Natural killer cell (primary cell): ENCODE results near the gene PTPRR. TPM values are rescaled to one million over a fixed set of nuclear protein-coding genes. Genes with fewer than 3 reads are reported as not detected.

Experiments
- ATAC-seq, 3 donors: fragments of 150-1000 bp in 2 of 3; fragments of 200-7000 bp in 1 of 3; cut with Tn5 transposase; 1 replicate in 1 of 3; 2 replicates in 2 of 3; pipeline ENCODE4 v1.10.0; 2021; ENCODE audit warnings: mild to moderate bottlenecking in 2 of 3, moderate library complexity in 2 of 3
- DNase-seq, 2 donors: peaks; one replicate each; pipeline versions ENCODE4 v3.0.0 to v3.0.0-alpha.2; 2013 to 2021; ENCODE audit warnings: mixed read lengths in 1 of 2
- H3K27ac ChIP-seq: one replicate; pipeline ENCODE4 v1.5.1; 2013; ENCODE audit warnings: mild to moderate bottlenecking, low read length
- H3K27me3 ChIP-seq: one replicate; pipeline ENCODE4 v1.6.1; 2013; ENCODE audit warnings: low read length; ENCODE audit not compliant: control insufficient read depth, insufficient read depth
- H3K36me3 ChIP-seq: one replicate; pipeline ENCODE4 v1.6.1; 2013; ENCODE audit warnings: low read length; ENCODE audit not compliant: control insufficient read depth, insufficient read depth
- H3K4me1 ChIP-seq: one replicate; pipeline ENCODE4 v1.6.1; 2013; ENCODE audit warnings: low read length; ENCODE audit not compliant: control insufficient read depth, insufficient read depth
- H3K4me3 ChIP-seq: one replicate; pipeline ENCODE4 v1.5.1; 2013; ENCODE audit warnings: low read length
- H3K9me3 ChIP-seq: one replicate; pipeline ENCODE4 v1.6.1; 2013; ENCODE audit warnings: low read length; ENCODE audit not compliant: control insufficient read depth, insufficient read depth
- H3K27ac Mint-ChIP-seq, 2 donors: one replicate each; pipeline ENCODE4 v1.8.0; 2022; ENCODE audit warnings: mild to moderate bottlenecking in 2 of 2, mixed read lengths in 2 of 2, moderate library complexity in 1 of 2
- H3K27me3 Mint-ChIP-seq, 2 donors: one replicate each; pipeline ENCODE4 v1.8.0; 2022; ENCODE audit warnings: low read depth in 2 of 2, mixed read lengths in 2 of 2
- H3K36me3 Mint-ChIP-seq: one replicate; pipeline ENCODE4 v1.8.0; 2022; ENCODE audit warnings: mixed read lengths
- H3K4me1 Mint-ChIP-seq, 2 donors: one replicate each; pipeline ENCODE4 v1.8.0; 2022; ENCODE audit warnings: mixed read lengths in 2 of 2
- H3K4me3 Mint-ChIP-seq: one replicate; pipeline ENCODE4 v1.8.0; 2022; ENCODE audit warnings: mild to moderate bottlenecking, moderate library complexity, mixed read lengths
- H3K9me3 Mint-ChIP-seq, 2 donors: one replicate each; pipeline ENCODE4 v1.8.0; 2022; ENCODE audit warnings: mixed read lengths in 2 of 2
- CTCF ChIP-seq: fragments of 200-600 bp; IDR thresholded peaks from one replicate; pipeline ENCODE4 v1.8.0; 2022; ENCODE audit warnings: antibody characterized with exemption
- WGBS: methylation state at CpG from one replicate; pipeline ENCODE4 v1.1.7; 2013; ENCODE audit warnings: missing lambda C conversion rate; ENCODE audit not compliant: insufficient coverage; 5-methylcytosine and 5-hydroxymethylcytosine counted together
- intact Hi-C: fragments of 100-400 bp; cut with micrococcal nuclease; formaldehyde crosslinking; loops from one replicate; pipeline ENCODE4 v1.14.2; 2022
- total RNA-seq, 4 donors: library from RNA; stranded (reverse); fragments of 120-200 nt in 1 of 4; gene quantifications; one replicate each; pipeline versions ENCODE4 v1.2.3 to v1.2.4, GENCODE V29; 2013 to 2022

The PTPRR gene
- total RNA-seq, 3 donors from 2014 or later (not counting 1 experiment from before 2014, with no cell fraction given): 0.91 to 1.3 TPM; not detected in 1

DNA sequence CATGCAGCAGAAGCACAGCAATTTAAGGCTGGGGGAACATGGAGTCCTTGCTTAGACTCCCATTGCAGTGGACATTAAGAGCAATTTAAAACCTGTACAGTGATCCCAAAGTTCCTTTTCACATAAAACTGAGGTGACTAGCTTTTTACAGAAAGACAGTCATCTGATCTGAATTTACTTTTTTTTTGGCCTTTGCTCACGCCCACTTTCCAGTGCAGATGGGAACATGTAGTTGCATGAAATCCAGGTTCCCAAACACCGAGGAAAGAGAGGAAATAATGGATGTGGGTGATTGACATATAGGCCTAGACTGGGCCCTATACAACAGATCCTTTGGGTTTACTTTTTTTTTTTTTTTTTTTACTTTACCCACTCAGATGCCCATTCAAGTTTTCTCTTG, 156.9 kb downstream of the PTPRR start:
- intact Hi-C loops: no loop called here
- no peak overlapping the region for H3K27ac Mint-ChIP-seq
- Histone ChIP-seq H3K36me3 (no peaks in the 10 kb centered on the region), H3K27me3 (no peaks in the 10 kb centered on the region), H3K4me1 (no peaks in the 10 kb centered on the region), H3K9me3 (no peaks in the 10 kb centered on the region), H3K4me3 (no peak overlapping the region), H3K27ac (no peak overlapping the region)
- TF ChIP-seq CTCF: no peak
- H3K27me3 Mint-ChIP-seq: peaks cover 6 to 13% of the 10 kb centered on the region in 2 donors
- no peaks in the 10 kb centered on the region for H3K36me3 Mint-ChIP-seq
- no peaks in the 10 kb centered on the region for H3K4me1 Mint-ChIP-seq
- no peak for ATAC-seq
- DNase-seq: no peak
- H3K9me3 Mint-ChIP-seq: peaks cover 2 to 3% of the 10 kb centered on the region in 2 donors
- H3K4me3 Mint-ChIP-seq: no peak overlapping the region
- 71% methylated on average over 2 of the region's 2 CpGs for WGBS

DNA sequence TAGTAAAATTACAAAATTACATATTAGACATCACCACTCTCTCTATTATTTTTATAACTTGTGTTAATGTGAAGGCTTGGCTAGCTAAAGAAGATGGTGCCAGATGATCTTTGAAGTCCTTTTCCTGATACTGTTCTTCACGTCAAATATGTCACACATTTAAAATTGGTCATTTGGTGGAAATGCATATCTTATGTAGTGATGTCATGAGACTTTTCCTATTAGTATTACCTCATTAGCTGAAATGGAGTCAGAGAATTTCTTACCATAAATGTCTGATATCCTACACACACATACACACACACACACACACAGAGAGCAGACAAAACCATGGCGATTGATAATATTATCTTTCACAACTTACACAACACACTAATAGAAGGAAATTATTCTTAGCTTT, 158.5 kb downstream of the PTPRR start:
- intact Hi-C loops: no loop called here
- no peak overlapping the region for H3K4me3 Mint-ChIP-seq
- no peaks in the 10 kb centered on the region for H3K27me3 ChIP-seq
- no peak overlapping the region for H3K27ac ChIP-seq
- H3K4me3 ChIP-seq: no peak overlapping the region
- no peak for TF ChIP-seq CTCF
- 100% methylated on average over 1 of the region's 2 CpGs for WGBS
- H3K27ac Mint-ChIP-seq: no peak overlapping the region
- no peaks in the 10 kb centered on the region for H3K9me3 ChIP-seq
- DNase-seq (no peak), ATAC-seq (no peak)
- peaks cover 2 to 3% of the 10 kb centered on the region in 2 donors for H3K9me3 Mint-ChIP-seq
- H3K27me3 Mint-ChIP-seq: peaks cover 6 to 13% of the 10 kb centered on the region in 2 donors
- no peaks in the 10 kb centered on the region for H3K36me3 Mint-ChIP-seq
- H3K4me1 ChIP-seq: no peaks in the 10 kb centered on the region
- H3K36me3 ChIP-seq: no peaks in the 10 kb centered on the region
- H3K4me1 Mint-ChIP-seq: no peaks in the 10 kb centered on the region

- ATAC-seq: no peak
- Histone ChIP-seq H3K4me1 (no peaks in the 10 kb centered on the region), H3K27ac (no peak overlapping the region), H3K4me3 (no peak overlapping the region), H3K9me3 (no peaks in the 10 kb centered on the region), H3K27me3 (no peaks in the 10 kb centered on the region), H3K36me3 (no peaks in the 10 kb centered on the region)
- peaks cover 4 to 18% of the 10 kb centered on the region in 2 donors for H3K27me3 Mint-ChIP-seq
- intact Hi-C loops: no loop called here
- WGBS: 95% methylated on average over 8 of the region's 12 CpGs
- H3K27ac Mint-ChIP-seq: no peak overlapping the region
- H3K4me1 Mint-ChIP-seq: no peaks in the 10 kb centered on the region
- TF ChIP-seq CTCF: no peak
- H3K36me3 Mint-ChIP-seq: no peaks in the 10 kb centered on the region
- DNase-seq: no peak
- H3K4me3 Mint-ChIP-seq: no peak overlapping the region
- H3K9me3 Mint-ChIP-seq: peaks cover 0 to 2% of the 10 kb centered on the region in 2 donors
These were observed 161.2 kb downstream of the PTPRR start for GRCh38 chr12:70759161-70759918.

- H3K9me3 ChIP-seq: no peaks in the 10 kb centered on the region
- no peaks in the 10 kb centered on the region for H3K9me3 Mint-ChIP-seq
- no peaks in the 10 kb centered on the region for H3K4me1 ChIP-seq
- TF ChIP-seq CTCF: no peak
- no peak overlapping the region for H3K27ac ChIP-seq
- WGBS: 86% methylated on average over 4 of the region's 5 CpGs
- no peak overlapping the region for H3K4me3 Mint-ChIP-seq
- intact Hi-C loops: no loop called here
- no peaks in the 10 kb centered on the region for H3K27me3 ChIP-seq
- H3K36me3 Mint-ChIP-seq: no peaks in the 10 kb centered on the region
- H3K4me1 Mint-ChIP-seq: no peaks in the 10 kb centered on the region
- DNase-seq (no peak), ATAC-seq (no peak)
- no peak overlapping the region for H3K27ac Mint-ChIP-seq
- peaks cover 4 to 20% of the 10 kb centered on the region in 2 donors for H3K27me3 Mint-ChIP-seq
- no peaks in the 10 kb centered on the region for H3K36me3 ChIP-seq
- H3K4me3 ChIP-seq: no peak overlapping the region
These were observed 162.1 kb downstream of the PTPRR start for GRCh38 chr12:70758494-70758845.
